NCI-H2081 treated with DMSO at 0.1 percent for 48 hours (cell line): ENCODE data around the gene KCNIP1.

Experiments
- DNase-seq: peaks from one replicate; lab custom pipeline; 2025; lab: John Stamatoyannopoulos, UW

Gene KCNIP1

DNA sequence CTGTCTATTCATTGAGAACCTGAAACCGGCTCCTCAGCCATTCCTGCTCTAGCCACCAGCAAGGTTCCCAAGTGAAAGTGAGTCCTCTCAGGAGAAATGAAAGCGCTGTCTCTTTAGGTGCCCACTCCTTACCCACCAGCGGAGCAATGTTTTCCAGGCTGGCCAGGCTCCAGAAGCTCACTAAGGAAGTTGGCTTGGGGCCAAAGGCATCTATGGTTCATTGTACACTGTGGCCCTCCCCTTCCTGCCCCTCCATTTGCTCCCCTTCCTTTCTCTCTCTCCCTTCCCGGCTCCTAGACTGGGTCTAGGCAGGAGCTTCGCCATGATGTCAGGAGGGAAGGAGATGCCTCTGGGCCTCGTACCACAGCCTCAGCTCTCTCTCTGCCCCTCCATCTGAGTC lies 278.6 kb downstream of the KCNIP1 start:
- DNase-seq: peak; percentile 52

GRCh38 chr5:170783498-170784247 lies 279.9 kb downstream of the KCNIP1 start, which contains the start of gene GABRP:
Gene GABRP, plus strand, starts transcription at chr5:170783725. Its CDS starts 4,891 bp downstream, at chr5:170788616.
- no peak for DNase-seq

DNA sequence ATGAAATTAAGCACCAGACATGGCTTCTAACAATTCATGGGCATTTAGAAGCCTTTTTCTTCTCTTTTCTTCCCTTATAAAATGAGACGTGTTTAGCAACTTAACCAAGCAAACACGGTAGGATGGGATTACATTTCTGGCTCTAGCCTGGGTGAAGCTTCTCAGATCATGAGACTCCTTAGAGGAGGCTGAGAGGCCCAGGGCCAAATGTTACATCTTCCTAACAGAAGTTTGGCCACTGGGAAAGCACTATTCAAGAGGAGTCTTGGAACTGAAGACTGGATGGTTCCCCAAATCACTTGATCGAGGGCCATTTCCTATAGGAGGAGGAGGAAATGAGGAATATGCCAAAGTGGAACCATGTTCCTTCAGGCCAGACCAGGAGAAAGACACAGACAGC lies 281.6 kb downstream of the KCNIP1 start:
- DNase-seq: no peak
